ENCODE measurements around the gene DENND4A.
"Not testable (repeated sequence)": the region's sequence is repeated elsewhere in the genome, so short reads cannot be mapped to it uniquely, and the experiment has no call there.

The DENND4A gene

GRCh38 chr15:65789759-65790425 is 2.2 kb downstream of the DENND4A start:
- DNase-seq (ENCODE audit: low read depth in 3 of 3, low spot score in 1 of 3), result no peak

- no peak for DNase-seq (ENCODE audit: low read depth in 3 of 3, low spot score in 1 of 3)
These were observed 3.0 kb downstream of the DENND4A start for GRCh38 chr15:65789105-65789504.

- DNase-seq (ENCODE audit: low read depth in 3 of 3, low spot score in 1 of 3), result no peak
These were observed 4.8 kb downstream of the DENND4A start for GRCh38 chr15:65787260-65787659.

GRCh38 chr15:65785151-65785550 is 6.9 kb downstream of the DENND4A start:
- DNase-seq (ENCODE audit: low read depth in 3 of 3, low spot score in 1 of 3), result no peak

- DNase-seq (ENCODE audit: low read depth in 3 of 3, low spot score in 1 of 3), result no peak
These were observed 8.2 kb downstream of the DENND4A start for GRCh38 chr15:65783872-65784271.

GRCh38 chr15:65782096-65782495 is 10.0 kb downstream of the DENND4A start:
- no peak for DNase-seq (ENCODE audit: low read depth in 3 of 3, low spot score in 1 of 3)

GRCh38 chr15:65778701-65779100 is 13.4 kb downstream of the DENND4A start:
- not testable (repeated sequence) for DNase-seq (ENCODE audit: low read depth in 3 of 3, low spot score in 1 of 3)

- DNase-seq (ENCODE audit: low read depth in 3 of 3, low spot score in 1 of 3), result no peak
These were observed 13.8 kb downstream of the DENND4A start for GRCh38 chr15:65778269-65778668.

- no peak for DNase-seq (ENCODE audit: low read depth in 3 of 3, low spot score in 1 of 3)
These were observed 14.2 kb downstream of the DENND4A start for GRCh38 chr15:65777843-65778242.

- DNase-seq (ENCODE audit: low read depth in 3 of 3, low spot score in 1 of 3), result no peak
These were observed 15.0 kb downstream of the DENND4A start for GRCh38 chr15:65777053-65777452.

- no peak for DNase-seq (ENCODE audit: low read depth in 3 of 3, low spot score in 1 of 3)
These were observed 18.5 kb downstream of the DENND4A start for GRCh38 chr15:65773386-65774111.

- no peak for DNase-seq (ENCODE audit: low read depth in 3 of 3, low spot score in 1 of 3)
These were observed 19.2 kb downstream of the DENND4A start for GRCh38 chr15:65772930-65773329.

- DNase-seq (ENCODE audit: low read depth in 3 of 3, low spot score in 1 of 3), result no peak
These were observed 20.2 kb downstream of the DENND4A start for GRCh38 chr15:65771870-65772269.

GRCh38 chr15:65769482-65769881 is 22.6 kb downstream of the DENND4A start:
- DNase-seq (ENCODE audit: low read depth in 3 of 3, low spot score in 1 of 3), result no peak

GRCh38 chr15:65767895-65768294 is 24.2 kb downstream of the DENND4A start:
- DNase-seq (ENCODE audit: low read depth in 3 of 3, low spot score in 1 of 3), result no peak

GRCh38 chr15:65767264-65767595 is 24.9 kb downstream of the DENND4A start:
- no peak for DNase-seq (ENCODE audit: low read depth in 3 of 3, low spot score in 1 of 3)

- no peak for DNase-seq (ENCODE audit: low read depth in 3 of 3, low spot score in 1 of 3)
These were observed 25.4 kb downstream of the DENND4A start for GRCh38 chr15:65766422-65767263.

GRCh38 chr15:65765106-65765505 is 27.0 kb downstream of the DENND4A start:
- DNase-seq (ENCODE audit: low read depth in 3 of 3, low spot score in 1 of 3), result no peak

GRCh38 chr15:65762914-65763787 is 28.9 kb downstream of the DENND4A start:
- no peak for DNase-seq (ENCODE audit: low read depth in 3 of 3, low spot score in 1 of 3)

- no peak for DNase-seq (ENCODE audit: low read depth in 3 of 3, low spot score in 1 of 3)
These were observed 29.7 kb downstream of the DENND4A start for GRCh38 chr15:65762399-65762798.
